Prostate gland (tissue), 2 donors: Measurements from ENCODE around the gene SCN3B. TPM values are rescaled to one million over a fixed set of nuclear protein-coding genes. Genes with fewer than 3 reads are reported as not detected.

Experiments
- DNase-seq: peaks from one replicate; pipeline ENCODE4 v3.0.0-alpha.2; 2019; ENCODE audit warnings: low spot score
- H3K27ac ChIP-seq, 2 donors: fragments of 200-600 bp; sonication (generic); 2 replicates each; pipeline ENCODE4 v1.5.1; 2017 to 2019
- H3K27me3 ChIP-seq: fragments of 200-600 bp; sonication (generic); replicated peaks from 2 replicates; pipeline ENCODE4 v1.5.1; 2019; ENCODE audit not compliant: insufficient read depth
- H3K36me3 ChIP-seq, 2 donors: fragments of 200-600 bp; sonication (generic); 1 replicate in 1 of 2; 2 replicates in 1 of 2; pipeline versions ENCODE4 v1.5.1 to v1.8.1; 2017 to 2019
- H3K4me1 ChIP-seq: fragments of 200-600 bp; sonication (generic); replicated peaks from 2 replicates; pipeline ENCODE4 v1.5.1; 2019
- H3K4me3 ChIP-seq, 2 donors: fragments of 200-600 bp; sonication (generic); 2 replicates each; pipeline ENCODE4 v1.5.1; 2017 to 2019
- H3K9me3 ChIP-seq: fragments of 200-600 bp; sonication (generic); 2 replicates; pipeline ENCODE4 v1.5.1; 2017
- POLR2A ChIP-seq: fragments of 450-650 bp; IDR thresholded peaks from one replicate; pipeline ENCODE4 v1.6.1; 2016; ENCODE audit warnings: antibody characterized with exemption, mild to moderate bottlenecking
- POLR2AphosphoS5 ChIP-seq: sonication (generic); formaldehyde crosslinking; IDR thresholded peaks from one replicate; pipeline ENCODE4 v1.6.1; 2017; ENCODE audit warnings: antibody characterized with exemption
- WGBS: methylation state at CpG from one replicate; pipeline ENCODE4 v1.1.5; 2018; 5-methylcytosine and 5-hydroxymethylcytosine counted together
- intact Hi-C: fragments of 100-400 bp; cut with DNase I; formaldehyde crosslinking; loops from one replicate; pipeline ENCODE4 v1.14.2; 2022
- total RNA-seq, 2 donors: library from RNA; depleted of rRNA; stranded (reverse); fragments of >200 nt; gene quantifications; one replicate each; pipeline ENCODE4 v1.1.0, GENCODE V29; 2016
- TF ChIP-seq, protein P1 (sequence below), 4 experiments: fragments of 200-600 bp in 2 of 4; fragments of 450-650 bp in 2 of 4; sonication (generic) in 2 of 4; IDR thresholded peaks; 1 replicate in 3 of 4; 2 replicates in 1 of 4; pipeline ENCODE4 v1.5.1; 2016 to 2019; ENCODE audit warnings: antibody characterized with exemption in 4 of 4, mild to moderate bottlenecking in 2 of 4, moderate library complexity in 2 of 4

The SCN3B gene
- total RNA-seq, 2 donors from 2014 or later: 2.5 to 3.5 TPM

DNA sequence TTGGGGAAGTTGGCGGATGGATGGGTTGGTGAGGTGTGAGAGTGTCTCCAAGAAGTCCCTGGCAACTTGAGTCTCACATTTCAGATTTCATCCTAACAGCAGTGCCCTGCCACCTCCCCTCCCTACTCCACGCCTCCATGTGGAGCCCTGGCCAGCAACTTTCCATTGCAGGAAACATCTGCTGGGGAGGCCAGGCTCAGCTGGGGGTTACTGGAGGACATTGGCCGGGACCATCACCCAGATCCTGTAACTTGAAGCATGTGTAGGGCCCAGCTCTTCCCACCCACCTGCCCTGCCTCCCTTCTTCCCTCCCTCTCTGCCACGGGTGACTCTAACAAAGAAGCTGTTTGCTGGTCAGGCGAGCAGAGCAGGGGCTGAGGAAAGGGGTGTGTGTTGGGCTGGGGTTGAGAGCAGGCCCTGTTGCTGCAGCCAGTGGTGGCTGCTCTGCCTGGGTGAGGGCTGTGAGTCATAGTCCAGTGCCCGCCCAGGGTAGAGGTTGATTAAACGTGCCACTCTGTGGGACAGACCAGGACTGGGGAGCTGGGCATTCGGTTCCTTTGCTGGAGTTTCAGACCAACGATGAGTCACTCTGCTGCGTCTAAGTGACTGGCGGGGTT, 64.0 kb downstream of the SCN3B start:
- no peaks in the 10 kb centered on the region for H3K9me3 ChIP-seq
- H3K4me3 ChIP-seq: no peak overlapping the region
- H3K4me1 ChIP-seq: no peaks in the 10 kb centered on the region
- H3K27ac ChIP-seq: no peak overlapping the region
- no peak for TF ChIP-seq POLR2AphosphoS5
- no peak for DNase-seq
- no peaks in the 10 kb centered on the region for H3K36me3 ChIP-seq
- H3K27me3 ChIP-seq: no peaks in the 10 kb centered on the region
- intact Hi-C loops: no loop called here
- 61% methylated on average over 11 of the region's 11 CpGs for WGBS

DNA sequence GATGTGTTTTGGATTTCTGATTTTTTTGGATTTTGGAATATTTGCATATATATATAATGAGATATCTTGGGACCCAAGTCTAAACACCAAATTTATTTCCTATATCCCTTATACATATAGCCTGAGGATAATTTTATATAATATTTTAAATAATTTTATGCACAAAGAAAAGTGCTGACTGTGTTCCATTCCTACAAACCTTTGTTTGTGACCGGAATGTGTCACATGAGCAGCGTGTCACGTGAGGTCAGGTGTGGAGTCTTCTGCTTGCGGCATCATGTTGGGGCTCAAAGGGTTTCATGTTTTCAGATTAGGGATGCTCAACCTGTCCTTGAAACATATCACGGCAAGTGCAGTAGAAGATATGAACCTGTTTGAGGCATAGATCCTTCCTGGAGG, 65.6 kb downstream of the SCN3B start:
- H3K4me1 ChIP-seq: no peaks in the 10 kb centered on the region
- no peaks in the 10 kb centered on the region for H3K27me3 ChIP-seq
- H3K9me3 ChIP-seq: no peaks in the 10 kb centered on the region
- no peak overlapping the region for H3K4me3 ChIP-seq
- 95% methylated on average over 5 of the region's 5 CpGs for WGBS
- H3K27ac ChIP-seq: no peak overlapping the region
- TF ChIP-seq, protein P1, sequence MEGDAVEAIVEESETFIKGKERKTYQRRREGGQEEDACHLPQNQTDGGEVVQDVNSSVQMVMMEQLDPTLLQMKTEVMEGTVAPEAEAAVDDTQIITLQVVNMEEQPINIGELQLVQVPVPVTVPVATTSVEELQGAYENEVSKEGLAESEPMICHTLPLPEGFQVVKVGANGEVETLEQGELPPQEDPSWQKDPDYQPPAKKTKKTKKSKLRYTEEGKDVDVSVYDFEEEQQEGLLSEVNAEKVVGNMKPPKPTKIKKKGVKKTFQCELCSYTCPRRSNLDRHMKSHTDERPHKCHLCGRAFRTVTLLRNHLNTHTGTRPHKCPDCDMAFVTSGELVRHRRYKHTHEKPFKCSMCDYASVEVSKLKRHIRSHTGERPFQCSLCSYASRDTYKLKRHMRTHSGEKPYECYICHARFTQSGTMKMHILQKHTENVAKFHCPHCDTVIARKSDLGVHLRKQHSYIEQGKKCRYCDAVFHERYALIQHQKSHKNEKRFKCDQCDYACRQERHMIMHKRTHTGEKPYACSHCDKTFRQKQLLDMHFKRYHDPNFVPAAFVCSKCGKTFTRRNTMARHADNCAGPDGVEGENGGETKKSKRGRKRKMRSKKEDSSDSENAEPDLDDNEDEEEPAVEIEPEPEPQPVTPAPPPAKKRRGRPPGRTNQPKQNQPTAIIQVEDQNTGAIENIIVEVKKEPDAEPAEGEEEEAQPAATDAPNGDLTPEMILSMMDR (IDR thresholded peaks at IDR 0.05): no peak
- TF ChIP-seq POLR2A (no peak), POLR2AphosphoS5 (no peak)
- no peak for DNase-seq
- intact Hi-C loops: no loop called here
- no peaks in the 10 kb centered on the region for H3K36me3 ChIP-seq

DNA sequence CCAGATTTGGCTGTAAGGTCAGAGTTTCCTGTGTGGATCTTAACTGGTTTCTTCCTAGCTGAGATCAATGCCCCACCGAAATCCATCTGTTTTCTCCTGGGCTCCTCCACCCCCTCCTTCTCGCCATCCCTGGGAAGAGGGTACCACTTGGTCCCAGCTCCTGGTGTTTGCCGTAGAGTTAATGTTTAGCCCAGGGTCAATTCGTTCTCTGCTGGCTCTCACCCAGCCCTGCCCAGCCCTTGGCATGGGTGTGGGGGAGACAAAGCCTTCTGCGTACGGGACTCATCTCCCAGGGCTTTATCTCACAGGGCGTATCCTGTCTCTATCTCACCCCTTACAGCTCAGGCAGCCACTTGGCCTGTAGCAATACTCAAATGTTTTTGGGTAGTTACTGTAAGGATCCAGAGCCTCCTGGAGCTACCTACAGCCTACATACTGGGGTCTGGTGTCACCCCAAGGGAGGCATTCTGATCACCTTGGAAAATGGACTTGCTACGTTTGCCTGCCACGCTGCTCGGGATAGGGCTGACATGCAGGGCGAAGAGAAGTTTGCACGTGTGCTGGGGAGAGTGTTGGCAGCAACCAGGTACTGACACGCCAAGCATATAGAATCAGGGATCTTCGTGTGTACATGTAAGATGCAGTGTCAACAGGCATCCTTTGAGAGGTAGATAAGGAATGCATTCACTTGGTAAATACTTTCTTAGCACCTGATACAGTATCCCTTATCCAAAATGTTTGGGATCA, 66.1 kb downstream of the SCN3B start:
- no peaks in the 10 kb centered on the region for H3K4me1 ChIP-seq
- H3K36me3 ChIP-seq: no peaks in the 10 kb centered on the region
- no peak for TF ChIP-seq POLR2AphosphoS5
- TF ChIP-seq POLR2A: no peak
- TF ChIP-seq, protein P1 (IDR thresholded peaks at IDR 0.05): no peak
- H3K9me3 ChIP-seq: no peaks in the 10 kb centered on the region
- 76% methylated on average over 14 of the region's 14 CpGs for WGBS
- no peak for DNase-seq
- H3K27me3 ChIP-seq: no peaks in the 10 kb centered on the region
- no peak overlapping the region for H3K27ac ChIP-seq
- H3K4me3 ChIP-seq: no peak overlapping the region
- intact Hi-C loops: no loop called here

DNA sequence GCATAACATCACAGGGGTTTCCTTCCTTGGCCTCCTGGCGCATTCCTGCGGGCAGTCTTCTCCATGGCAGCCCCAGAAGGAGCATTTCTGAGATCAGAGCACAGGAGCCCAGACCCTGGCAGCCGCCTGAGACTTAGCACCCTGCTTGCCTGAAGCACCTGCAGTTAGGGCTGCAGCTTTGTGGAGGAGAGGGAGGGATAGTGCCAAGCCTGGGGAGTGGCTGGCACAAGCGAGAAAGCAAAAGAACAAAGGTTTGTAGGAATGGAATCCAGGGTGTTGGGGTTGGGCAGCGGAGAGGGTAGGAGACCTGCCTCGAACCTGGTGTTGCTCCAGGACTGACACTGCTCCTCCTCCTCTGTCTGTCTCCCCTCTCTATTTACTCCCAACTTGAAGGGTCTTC, 66.9 kb downstream of the SCN3B start:
- no peaks in the 10 kb centered on the region for H3K36me3 ChIP-seq
- no peaks in the 10 kb centered on the region for H3K9me3 ChIP-seq
- TF ChIP-seq, protein P1 (IDR thresholded peaks at IDR 0.05): no peak
- TF ChIP-seq POLR2A (no peak), POLR2AphosphoS5 (no peak)
- WGBS: 49% methylated on average over 6 of the region's 6 CpGs
- H3K27ac ChIP-seq: no peak overlapping the region
- no peak overlapping the region for H3K4me3 ChIP-seq
- no peaks in the 10 kb centered on the region for H3K4me1 ChIP-seq
- no peaks in the 10 kb centered on the region for H3K27me3 ChIP-seq
- intact Hi-C loops: no loop called here
- no peak for DNase-seq

DNA sequence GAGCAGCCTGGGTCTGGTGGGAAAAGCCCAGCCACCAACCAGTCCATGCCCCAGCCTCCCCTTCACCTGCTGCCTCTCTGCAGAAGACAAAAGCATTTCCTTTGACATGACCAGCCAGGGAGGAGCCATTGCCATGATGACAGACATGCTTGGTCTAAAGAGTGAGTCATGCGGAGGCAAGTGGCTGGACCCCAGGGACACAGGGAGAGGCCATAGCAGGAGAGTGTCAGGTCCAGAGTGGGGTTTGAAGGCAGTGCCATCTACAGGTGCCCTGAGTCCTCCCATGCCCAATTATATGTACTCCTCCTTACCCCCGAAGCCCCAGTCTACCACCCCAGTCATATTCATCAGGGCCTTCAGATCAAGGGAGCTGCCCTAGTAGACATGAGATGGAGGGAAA, 67.4 kb downstream of the SCN3B start:
- Histone ChIP-seq H3K9me3 (no peaks in the 10 kb centered on the region), H3K36me3 (no peaks in the 10 kb centered on the region), H3K27ac (no peak overlapping the region), H3K4me1 (no peaks in the 10 kb centered on the region), H3K4me3 (no peak overlapping the region), H3K27me3 (no peaks in the 10 kb centered on the region)
- TF ChIP-seq POLR2A (no peak), POLR2AphosphoS5 (no peak)
- TF ChIP-seq, protein P1 (IDR thresholded peaks at IDR 0.05): no peak
- no peak for DNase-seq
- 92% methylated on average over 2 of the region's 2 CpGs for WGBS
- intact Hi-C loops: no loop called here
